ENCODE results near the gene WIZ. TPM values are rescaled to one million over a fixed set of nuclear protein-coding genes. Genes with fewer than 3 reads are reported as not detected.

Gene WIZ
- total and polyA plus RNA-seq, 2 of the 8 experiments (the other 6 are each of a cell fraction or from before 2014, with no cell fraction given) = 12.5 to 33.2 TPM

- Histone ChIP-seq H2BK15ac (ENCODE audit: low read length) (no peak overlapping the region), H2BK12ac (ENCODE audit: low read depth, low read length) (no peak overlapping the region), H3K9ac (replicated peaks in 1 of 4; ENCODE audit: extremely low read depth in 1 of 4, low read depth in 3 of 4, low read length in 3 of 4) (no peak overlapping the region), H4K20me1 (replicated peaks in 1 of 2; ENCODE audit: control insufficient read depth in 1 of 2, insufficient read depth in 2 of 2, low read length in 2 of 2) (no peaks in the 10 kb centered on the region), H4K91ac (replicated peaks; ENCODE audit: insufficient read length, low read length) (no peak overlapping the region), H2AK5ac (ENCODE audit: low read depth, low read length) (no peak overlapping the region), H3K4ac (replicated peaks; ENCODE audit: insufficient read length, low read depth, low read length) (no peak overlapping the region), H3K4me1 (replicated peaks in 1 of 4; ENCODE audit: control insufficient read depth in 3 of 4, insufficient read depth in 4 of 4, low read length in 3 of 4) (peaks cover 0 to 1% (median under 1%) of the 10 kb centered on the region in 4 experiments; a peak in 6 of 7 replicates), H2BK120ac (replicated peaks; ENCODE audit: low read depth, low read length) (no peak overlapping the region), H3K27me3 (replicated peaks in 1 of 4; ENCODE audit: control insufficient read depth in 3 of 4, extremely low read depth in 1 of 4, insufficient read depth in 3 of 4, low read length in 3 of 4) (no peaks in the 10 kb centered on the region), H2BK5ac (ENCODE audit: low read depth, low read length) (no peak overlapping the region), H3K27ac (ENCODE audit: low read depth, low read length) (no peak overlapping the region), H2AFZ (ENCODE audit: low read length) (no peak overlapping the region), H3K23me2 (ENCODE audit: low read depth, low read length) (0 out of 2 replicates have a peak, but pooled peaks cover under 1% of the 10 kb centered on the region), H4K5ac (ENCODE audit: insufficient read length, low read depth, low read length) (no peak overlapping the region), H2BK20ac (ENCODE audit: low read length) (no peak overlapping the region), H3K23ac (ENCODE audit: insufficient read length) (no peak overlapping the region), H3K9me3 (ENCODE audit: insufficient read depth in 2 of 2, low read depth in 1 of 2, low read length in 1 of 2) (no peaks in the 10 kb centered on the region), H3K18ac (ENCODE audit: extremely low read depth, low read length) (no peak overlapping the region), H3K79me2 (ENCODE audit: control insufficient read depth in 1 of 2, insufficient read depth in 2 of 2, low read length in 2 of 2) (no peaks in the 10 kb centered on the region), H3K79me1 (ENCODE audit: low read depth, low read length) (no peaks in the 10 kb centered on the region), H3K4me3 (ENCODE audit: extremely low read depth in 1 of 4, insufficient read depth in 2 of 4, low read depth in 3 of 4, low read length in 4 of 4) (no peak overlapping the region), H3K36me3 (ENCODE audit: control insufficient read depth in 2 of 4, insufficient read depth in 4 of 4, low read length in 3 of 4) (no peaks in the 10 kb centered on the region), H4K8ac (ENCODE audit: extremely low read depth, insufficient read depth, low read length) (no peak overlapping the region), H3K14ac (ENCODE audit: insufficient read length) (no peak overlapping the region), H3K4me2 (ENCODE audit: insufficient read depth in 1 of 2, low read depth in 2 of 2, low read length in 2 of 2) (no peak overlapping the region), H3K56ac (replicated peaks; ENCODE audit: insufficient read length, low read depth, low read length) (no peak overlapping the region)
- ChIA-PET CTCF (ENCODE audit: partially characterized antibody) (interaction anchor here (2.7 to 7.5 kb wide), 2 partner anchors 9 to 19 kb away, joined by 8 to 48 read pairs; partner anchors contain the start of gene AKAP8L), POLR2A (ENCODE audit: partially characterized antibody) (interaction anchor here (2.6 to 3.1 kb wide), 2 partner anchors 9 to 19 kb away, joined by 8 to 15 read pairs; partner anchors contain the start of gene AKAP8L)
- no peak for FAIRE-seq
- 93% methylated on average over 22 of the region's 27 CpGs; no CpG with 5 or more reads in 1 of the 2 experiments for WGBS, 2 experiments (ENCODE audit: extremely low coverage in 1 of 2, insufficient coverage in 1 of 2, insufficient read length in 1 of 2, insufficient replicate concordance in 2 of 2, low coverage in 1 of 2, low lambda C conversion rate in 2 of 2, missing lambda C conversion rate in 1 of 2)
- DNase-seq (ENCODE audit: low read depth in 1 of 2, low spot score in 2 of 2) = no peak
- no peak for TF ChIP-seq BCL11A (IDR thresholded peaks at IDR 0.05; ENCODE audit: low read depth in 2 of 2, low read length in 2 of 2)
- TF ChIP-seq, protein P1, sequence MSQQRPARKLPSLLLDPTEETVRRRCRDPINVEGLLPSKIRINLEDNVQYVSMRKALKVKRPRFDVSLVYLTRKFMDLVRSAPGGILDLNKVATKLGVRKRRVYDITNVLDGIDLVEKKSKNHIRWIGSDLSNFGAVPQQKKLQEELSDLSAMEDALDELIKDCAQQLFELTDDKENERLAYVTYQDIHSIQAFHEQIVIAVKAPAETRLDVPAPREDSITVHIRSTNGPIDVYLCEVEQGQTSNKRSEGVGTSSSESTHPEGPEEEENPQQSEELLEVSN (IDR thresholded peaks at IDR 0.05) = no peak
- no peak for TF ChIP-seq TAF7 (optimal IDR thresholded peaks at IDR 0.05; ENCODE audit: borderline replicate concordance, low read depth, low read length)
- no peak for TF ChIP-seq EGR1 (IDR thresholded peaks at IDR 0.05; ENCODE audit: borderline replicate concordance, low read depth, low read length)
- no peak for TF ChIP-seq ZNF274 (IDR thresholded peaks at IDR 0.05; ENCODE audit: borderline replicate concordance, extremely low read depth, low read length)
- TF ChIP-seq SUZ12 (IDR thresholded peaks at IDR 0.05; ENCODE audit: low read length) = no peak
Observed at GRCh38 chr19:15438577-15438976, 11.2 kb downstream of the WIZ start.

All from H1 (cell line).